ENCODE results near the gene SRMS.

DNA sequence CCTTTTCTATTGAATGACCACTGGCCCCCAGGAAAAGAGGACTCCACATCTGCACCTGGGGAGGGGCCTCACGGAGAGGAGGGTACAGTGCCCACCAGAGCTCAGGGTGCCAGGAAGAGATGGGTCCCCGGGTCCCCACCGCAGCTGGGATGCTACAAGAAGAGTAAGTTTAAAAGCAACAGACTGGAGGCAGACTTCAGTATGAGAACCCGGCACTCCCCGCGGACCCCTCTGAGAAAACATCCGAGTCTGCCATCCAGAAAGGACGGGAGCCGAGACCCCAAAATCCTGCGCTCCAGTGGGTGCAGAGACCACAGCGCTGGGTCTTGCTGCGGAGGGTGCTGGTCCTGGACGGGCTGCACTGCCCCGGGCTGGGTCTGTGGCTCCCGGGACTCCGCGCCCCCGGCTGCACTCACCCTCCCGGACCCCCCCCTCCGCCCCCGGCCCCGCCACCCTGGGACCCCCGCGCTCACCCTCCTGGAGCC lies 26.1 kb upstream of the SRMS start:
- TF ChIP-seq, protein P1, sequence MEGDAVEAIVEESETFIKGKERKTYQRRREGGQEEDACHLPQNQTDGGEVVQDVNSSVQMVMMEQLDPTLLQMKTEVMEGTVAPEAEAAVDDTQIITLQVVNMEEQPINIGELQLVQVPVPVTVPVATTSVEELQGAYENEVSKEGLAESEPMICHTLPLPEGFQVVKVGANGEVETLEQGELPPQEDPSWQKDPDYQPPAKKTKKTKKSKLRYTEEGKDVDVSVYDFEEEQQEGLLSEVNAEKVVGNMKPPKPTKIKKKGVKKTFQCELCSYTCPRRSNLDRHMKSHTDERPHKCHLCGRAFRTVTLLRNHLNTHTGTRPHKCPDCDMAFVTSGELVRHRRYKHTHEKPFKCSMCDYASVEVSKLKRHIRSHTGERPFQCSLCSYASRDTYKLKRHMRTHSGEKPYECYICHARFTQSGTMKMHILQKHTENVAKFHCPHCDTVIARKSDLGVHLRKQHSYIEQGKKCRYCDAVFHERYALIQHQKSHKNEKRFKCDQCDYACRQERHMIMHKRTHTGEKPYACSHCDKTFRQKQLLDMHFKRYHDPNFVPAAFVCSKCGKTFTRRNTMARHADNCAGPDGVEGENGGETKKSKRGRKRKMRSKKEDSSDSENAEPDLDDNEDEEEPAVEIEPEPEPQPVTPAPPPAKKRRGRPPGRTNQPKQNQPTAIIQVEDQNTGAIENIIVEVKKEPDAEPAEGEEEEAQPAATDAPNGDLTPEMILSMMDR (IDR thresholded peaks at IDR 0.05; ENCODE audit: insufficient read depth, low read length, poor library complexity, severe bottlenecking) = no peak
- no peak for TF ChIP-seq EZH2phosphoT487 (conservative IDR thresholded peaks at IDR 0.05; ENCODE audit: low read length)

Data from SU-DHL-6 (cell line).